Effector memory CD4-positive, alpha-beta T cell (primary cell): ENCODE results near the gene C1QB.

Experiments used
- DNase-seq, 3 donors: peaks; one replicate each; pipeline ENCODE4 v3.0.0-alpha.2; 2020
- H3K27ac ChIP-seq: 2 replicates; pipeline ENCODE4 v1.7.0; 2013; ENCODE audit warnings: mild to moderate bottlenecking, low read length, moderate library complexity; ENCODE audit not compliant: insufficient read depth, poor library complexity, severe bottlenecking
- H3K27me3 ChIP-seq: replicated peaks from 2 replicates; pipeline ENCODE4 v1.7.0; 2013; ENCODE audit warnings: mild to moderate bottlenecking, low read length; ENCODE audit not compliant: insufficient read depth, control insufficient read depth, poor library complexity, severe bottlenecking
- H3K36me3 ChIP-seq: 2 replicates; pipeline ENCODE4 v1.7.0; 2013; ENCODE audit warnings: mild to moderate bottlenecking, low read length, moderate library complexity; ENCODE audit not compliant: control insufficient read depth, insufficient read depth
- H3K4me1 ChIP-seq: 2 replicates; pipeline ENCODE4 v1.7.0; 2013; ENCODE audit warnings: low read length, mild to moderate bottlenecking; ENCODE audit not compliant: control insufficient read depth, insufficient read depth, poor library complexity, severe bottlenecking
- H3K4me3 ChIP-seq: 2 replicates; pipeline ENCODE4 v1.7.0; 2013; ENCODE audit warnings: low read length, low read depth, mild to moderate bottlenecking; ENCODE audit not compliant: insufficient read depth, poor library complexity, severe bottlenecking
- H3K9me3 ChIP-seq: 2 replicates; pipeline ENCODE4 v1.7.0; 2013; ENCODE audit warnings: mild to moderate bottlenecking, low read length, moderate library complexity; ENCODE audit not compliant: control insufficient read depth

C1QB gene

DNA sequence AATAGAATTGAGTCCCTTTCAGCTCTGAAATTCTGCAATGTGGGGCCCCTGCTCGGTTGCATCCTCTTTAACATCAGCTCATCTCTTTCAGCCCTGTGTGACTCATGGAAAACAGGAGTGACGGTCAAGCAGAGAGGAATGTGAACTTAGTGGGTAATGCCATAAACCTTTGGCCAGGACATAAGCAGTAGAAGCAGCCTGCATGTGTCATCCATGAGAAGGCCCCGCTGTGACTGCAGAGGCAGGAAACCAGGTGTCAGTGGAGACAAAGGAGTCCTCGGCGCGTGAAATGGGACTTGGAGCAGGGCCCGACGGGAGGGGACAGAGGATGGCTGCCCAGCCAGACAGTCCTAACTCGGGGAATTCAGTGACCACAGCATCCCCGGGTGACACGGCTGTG is 36.5 kb downstream of the C1QB start:
- H3K36me3 ChIP-seq: no peaks in the 10 kb centered on the region
- no peak for DNase-seq
- H3K27ac ChIP-seq: no peak overlapping the region
- H3K4me1 ChIP-seq: no peaks in the 10 kb centered on the region
- no peak overlapping the region for H3K4me3 ChIP-seq
- H3K27me3 ChIP-seq: peaks cover 3% of the 10 kb centered on the region
- H3K9me3 ChIP-seq: no peaks in the 10 kb centered on the region

DNA sequence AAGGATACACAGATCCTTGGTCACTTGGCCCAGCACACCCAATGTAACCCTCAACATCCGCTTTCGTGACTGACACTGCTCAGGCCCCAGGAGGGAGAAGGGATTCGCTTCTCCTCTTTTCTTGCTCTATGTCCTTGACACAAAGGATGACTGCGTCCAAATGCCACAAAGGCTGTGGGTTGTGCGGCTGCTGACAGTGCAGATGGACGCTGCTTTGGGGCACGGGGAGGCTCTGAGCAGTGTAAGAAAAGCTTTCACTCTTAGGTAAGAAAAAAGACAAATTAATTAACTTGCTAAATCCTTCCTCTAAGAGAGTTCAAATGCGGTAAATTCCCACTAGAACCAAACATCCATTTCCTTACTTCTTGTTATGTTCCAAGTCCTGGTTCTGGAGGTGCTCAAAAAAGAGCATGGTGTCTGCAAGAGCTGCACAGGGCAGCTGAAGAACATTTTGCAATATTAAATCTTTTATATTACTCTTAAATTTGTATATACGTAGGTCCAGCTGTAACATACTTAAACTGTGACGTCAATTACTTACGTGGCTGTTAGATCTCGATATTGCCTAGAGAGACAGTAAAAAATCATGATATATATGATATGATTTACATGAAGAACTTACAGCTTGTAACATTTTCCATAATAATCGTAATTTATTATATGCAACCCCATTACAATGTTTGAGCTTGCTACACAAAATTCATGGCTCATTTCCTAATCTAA is 38.2 kb downstream of the C1QB start:
- H3K9me3 ChIP-seq: no peaks in the 10 kb centered on the region
- H3K27me3 ChIP-seq: peaks cover 3% of the 10 kb centered on the region
- H3K4me3 ChIP-seq: no peak overlapping the region
- H3K36me3 ChIP-seq: no peaks in the 10 kb centered on the region
- no peaks in the 10 kb centered on the region for H3K4me1 ChIP-seq
- no peak overlapping the region for H3K27ac ChIP-seq
- no peak for DNase-seq

DNA sequence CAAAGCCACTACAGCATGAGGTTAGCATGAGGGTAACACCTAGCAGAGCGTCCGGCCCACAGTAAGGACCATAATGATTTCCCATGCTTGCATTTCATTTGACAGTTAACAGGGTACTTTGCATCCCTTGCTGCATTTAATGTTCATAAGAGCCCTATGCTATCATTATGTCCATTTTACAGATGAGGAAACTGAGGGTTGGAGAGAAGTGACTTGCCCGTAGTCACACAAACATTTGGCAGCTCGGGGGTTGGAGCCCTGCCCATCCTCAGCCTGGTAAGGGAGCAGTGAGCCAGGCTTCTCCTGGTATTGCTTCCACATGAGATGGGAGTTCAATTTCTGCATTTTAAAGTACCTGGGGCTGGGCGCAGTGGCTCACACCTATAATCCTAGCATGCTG is 41.1 kb downstream of the C1QB start:
- Histone ChIP-seq H3K27ac (no peak overlapping the region), H3K4me1 (no peaks in the 10 kb centered on the region), H3K9me3 (no peaks in the 10 kb centered on the region), H3K27me3 (no peaks in the 10 kb centered on the region), H3K4me3 (no peak overlapping the region), H3K36me3 (no peaks in the 10 kb centered on the region)
- no peak for DNase-seq

DNA sequence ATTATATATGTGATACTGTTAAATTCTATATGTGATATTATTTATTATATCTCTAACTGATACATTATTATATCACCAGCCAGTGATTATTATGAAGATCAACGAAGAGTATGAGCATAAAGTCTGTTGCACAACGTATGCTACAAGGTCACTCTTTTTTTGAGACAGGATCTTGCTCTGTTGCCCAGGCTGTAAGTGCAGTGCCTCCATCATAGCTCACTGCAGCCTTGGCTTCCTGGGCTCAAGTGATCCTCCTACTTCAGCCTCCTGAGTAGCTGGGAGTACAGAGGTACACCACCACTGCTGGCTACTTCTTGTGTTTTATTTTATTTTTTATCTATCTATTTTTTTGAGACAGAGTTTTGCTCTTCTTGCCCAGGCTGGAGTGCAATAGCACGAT is 43.6 kb downstream of the C1QB start:
- Histone ChIP-seq H3K4me3 (no peak overlapping the region), H3K27ac (no peak overlapping the region), H3K36me3 (no peaks in the 10 kb centered on the region), H3K9me3 (no peaks in the 10 kb centered on the region), H3K4me1 (no peaks in the 10 kb centered on the region), H3K27me3 (no peaks in the 10 kb centered on the region)
- DNase-seq: no peak

- Histone ChIP-seq H3K27ac (no peak overlapping the region), H3K9me3 (no peaks in the 10 kb centered on the region), H3K36me3 (no peaks in the 10 kb centered on the region), H3K4me1 (no peaks in the 10 kb centered on the region), H3K27me3 (no peaks in the 10 kb centered on the region), H3K4me3 (no peak overlapping the region)
- no peak for DNase-seq
Measured at GRCh38 chr1:22697980-22698379, 44.9 kb downstream of the C1QB start.

GRCh38 chr1:22699681-22700520 is 46.9 kb downstream of the C1QB start:
- Histone ChIP-seq H3K36me3 (no peaks in the 10 kb centered on the region), H3K4me3 (no peak overlapping the region), H3K9me3 (no peaks in the 10 kb centered on the region), H3K4me1 (no peaks in the 10 kb centered on the region), H3K27ac (no peak overlapping the region), H3K27me3 (no peaks in the 10 kb centered on the region)
- DNase-seq: no peak

DNA sequence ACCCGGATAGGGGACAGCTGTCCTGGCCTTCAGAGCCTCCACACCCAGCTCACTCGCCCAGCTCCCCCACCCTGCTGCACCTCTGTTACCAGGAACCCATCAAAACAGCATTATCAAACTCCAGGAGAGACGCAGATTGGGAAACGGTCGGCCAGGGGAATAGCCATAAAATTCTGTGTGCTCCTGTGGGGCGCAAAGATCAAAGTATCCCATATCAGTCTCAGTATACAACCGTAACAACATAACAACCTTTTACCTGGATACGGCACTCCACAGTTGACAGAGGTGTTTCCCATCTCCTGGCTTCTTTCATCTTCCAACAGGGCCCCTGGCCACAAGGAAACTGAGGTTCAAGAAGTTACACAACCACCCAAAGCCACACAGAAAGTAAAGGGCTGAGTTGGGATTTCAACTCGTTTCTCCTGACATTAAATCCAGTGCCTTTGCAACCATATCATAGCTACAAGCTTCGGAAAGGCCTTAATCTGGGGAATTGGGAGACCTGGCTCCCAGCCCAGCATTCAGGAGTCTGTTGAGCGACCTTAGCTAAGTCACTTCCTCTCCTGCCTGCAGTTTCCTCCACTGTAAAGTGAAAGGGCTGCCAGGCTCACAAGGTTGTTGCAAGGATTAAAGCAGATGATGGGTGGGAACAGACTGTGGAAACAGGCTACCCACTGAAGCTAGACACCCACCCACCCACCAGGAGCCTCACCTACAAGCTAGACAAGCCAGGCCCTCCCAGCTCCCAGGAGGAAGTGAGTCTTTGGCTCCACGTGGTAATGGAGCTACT is 49.5 kb downstream of the C1QB start:
- no peaks in the 10 kb centered on the region for H3K9me3 ChIP-seq
- no peak for DNase-seq
- no peaks in the 10 kb centered on the region for H3K4me1 ChIP-seq
- H3K27ac ChIP-seq: no peak overlapping the region
- no peak overlapping the region for H3K4me3 ChIP-seq
- no peaks in the 10 kb centered on the region for H3K36me3 ChIP-seq
- no peaks in the 10 kb centered on the region for H3K27me3 ChIP-seq

- DNase-seq: peak; percentile 20 to 41 (median 25)
- Histone ChIP-seq H3K27ac (no peak overlapping the region), H3K27me3 (peaks cover under 1% of the 10 kb centered on the region), H3K9me3 (no peaks in the 10 kb centered on the region), H3K36me3 (no peaks in the 10 kb centered on the region), H3K4me1 (no peaks in the 10 kb centered on the region), H3K4me3 (no peak overlapping the region)
Measured at GRCh38 chr1:22704440-22705067, 51.5 kb downstream of the C1QB start.

- Histone ChIP-seq H3K9me3 (no peaks in the 10 kb centered on the region), H3K4me3 (no peak overlapping the region), H3K4me1 (no peaks in the 10 kb centered on the region), H3K27ac (no peak overlapping the region), H3K36me3 (no peaks in the 10 kb centered on the region), H3K27me3 (peaks cover 6% of the 10 kb centered on the region)
- DNase-seq: no peak
Measured at GRCh38 chr1:22705586-22705985, 52.5 kb downstream of the C1QB start.
